ENCODE measurements around the gene ATXN10. TPM values are rescaled to one million over a fixed set of nuclear protein-coding genes. Genes with fewer than 3 reads are reported as not detected.

Gene ATXN10
- total and polyA plus RNA-seq, 2 experiments from 2014 or later, result 99.0 to 163 TPM

DNA sequence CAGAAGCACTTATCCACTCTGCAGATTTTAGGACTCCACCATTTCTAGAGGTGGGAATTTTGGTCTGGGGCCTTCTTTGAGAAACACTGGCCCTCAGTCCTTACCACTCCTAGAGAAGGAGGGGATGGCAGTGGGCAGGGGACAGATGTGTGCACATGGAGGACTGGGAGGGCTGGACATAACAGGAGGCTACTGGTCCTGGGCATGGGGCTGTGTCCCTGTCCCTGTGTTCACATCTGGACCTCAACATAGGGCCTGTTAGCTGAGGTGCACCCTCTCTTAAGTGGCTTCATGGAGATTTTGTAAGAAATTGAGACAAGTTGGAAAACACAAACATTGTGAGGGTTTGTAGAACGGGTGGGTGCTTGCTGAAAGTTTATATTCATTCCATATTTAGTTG lies 103.4 kb downstream of the ATXN10 start (continued):
- TF ChIP-seq, protein P1, sequence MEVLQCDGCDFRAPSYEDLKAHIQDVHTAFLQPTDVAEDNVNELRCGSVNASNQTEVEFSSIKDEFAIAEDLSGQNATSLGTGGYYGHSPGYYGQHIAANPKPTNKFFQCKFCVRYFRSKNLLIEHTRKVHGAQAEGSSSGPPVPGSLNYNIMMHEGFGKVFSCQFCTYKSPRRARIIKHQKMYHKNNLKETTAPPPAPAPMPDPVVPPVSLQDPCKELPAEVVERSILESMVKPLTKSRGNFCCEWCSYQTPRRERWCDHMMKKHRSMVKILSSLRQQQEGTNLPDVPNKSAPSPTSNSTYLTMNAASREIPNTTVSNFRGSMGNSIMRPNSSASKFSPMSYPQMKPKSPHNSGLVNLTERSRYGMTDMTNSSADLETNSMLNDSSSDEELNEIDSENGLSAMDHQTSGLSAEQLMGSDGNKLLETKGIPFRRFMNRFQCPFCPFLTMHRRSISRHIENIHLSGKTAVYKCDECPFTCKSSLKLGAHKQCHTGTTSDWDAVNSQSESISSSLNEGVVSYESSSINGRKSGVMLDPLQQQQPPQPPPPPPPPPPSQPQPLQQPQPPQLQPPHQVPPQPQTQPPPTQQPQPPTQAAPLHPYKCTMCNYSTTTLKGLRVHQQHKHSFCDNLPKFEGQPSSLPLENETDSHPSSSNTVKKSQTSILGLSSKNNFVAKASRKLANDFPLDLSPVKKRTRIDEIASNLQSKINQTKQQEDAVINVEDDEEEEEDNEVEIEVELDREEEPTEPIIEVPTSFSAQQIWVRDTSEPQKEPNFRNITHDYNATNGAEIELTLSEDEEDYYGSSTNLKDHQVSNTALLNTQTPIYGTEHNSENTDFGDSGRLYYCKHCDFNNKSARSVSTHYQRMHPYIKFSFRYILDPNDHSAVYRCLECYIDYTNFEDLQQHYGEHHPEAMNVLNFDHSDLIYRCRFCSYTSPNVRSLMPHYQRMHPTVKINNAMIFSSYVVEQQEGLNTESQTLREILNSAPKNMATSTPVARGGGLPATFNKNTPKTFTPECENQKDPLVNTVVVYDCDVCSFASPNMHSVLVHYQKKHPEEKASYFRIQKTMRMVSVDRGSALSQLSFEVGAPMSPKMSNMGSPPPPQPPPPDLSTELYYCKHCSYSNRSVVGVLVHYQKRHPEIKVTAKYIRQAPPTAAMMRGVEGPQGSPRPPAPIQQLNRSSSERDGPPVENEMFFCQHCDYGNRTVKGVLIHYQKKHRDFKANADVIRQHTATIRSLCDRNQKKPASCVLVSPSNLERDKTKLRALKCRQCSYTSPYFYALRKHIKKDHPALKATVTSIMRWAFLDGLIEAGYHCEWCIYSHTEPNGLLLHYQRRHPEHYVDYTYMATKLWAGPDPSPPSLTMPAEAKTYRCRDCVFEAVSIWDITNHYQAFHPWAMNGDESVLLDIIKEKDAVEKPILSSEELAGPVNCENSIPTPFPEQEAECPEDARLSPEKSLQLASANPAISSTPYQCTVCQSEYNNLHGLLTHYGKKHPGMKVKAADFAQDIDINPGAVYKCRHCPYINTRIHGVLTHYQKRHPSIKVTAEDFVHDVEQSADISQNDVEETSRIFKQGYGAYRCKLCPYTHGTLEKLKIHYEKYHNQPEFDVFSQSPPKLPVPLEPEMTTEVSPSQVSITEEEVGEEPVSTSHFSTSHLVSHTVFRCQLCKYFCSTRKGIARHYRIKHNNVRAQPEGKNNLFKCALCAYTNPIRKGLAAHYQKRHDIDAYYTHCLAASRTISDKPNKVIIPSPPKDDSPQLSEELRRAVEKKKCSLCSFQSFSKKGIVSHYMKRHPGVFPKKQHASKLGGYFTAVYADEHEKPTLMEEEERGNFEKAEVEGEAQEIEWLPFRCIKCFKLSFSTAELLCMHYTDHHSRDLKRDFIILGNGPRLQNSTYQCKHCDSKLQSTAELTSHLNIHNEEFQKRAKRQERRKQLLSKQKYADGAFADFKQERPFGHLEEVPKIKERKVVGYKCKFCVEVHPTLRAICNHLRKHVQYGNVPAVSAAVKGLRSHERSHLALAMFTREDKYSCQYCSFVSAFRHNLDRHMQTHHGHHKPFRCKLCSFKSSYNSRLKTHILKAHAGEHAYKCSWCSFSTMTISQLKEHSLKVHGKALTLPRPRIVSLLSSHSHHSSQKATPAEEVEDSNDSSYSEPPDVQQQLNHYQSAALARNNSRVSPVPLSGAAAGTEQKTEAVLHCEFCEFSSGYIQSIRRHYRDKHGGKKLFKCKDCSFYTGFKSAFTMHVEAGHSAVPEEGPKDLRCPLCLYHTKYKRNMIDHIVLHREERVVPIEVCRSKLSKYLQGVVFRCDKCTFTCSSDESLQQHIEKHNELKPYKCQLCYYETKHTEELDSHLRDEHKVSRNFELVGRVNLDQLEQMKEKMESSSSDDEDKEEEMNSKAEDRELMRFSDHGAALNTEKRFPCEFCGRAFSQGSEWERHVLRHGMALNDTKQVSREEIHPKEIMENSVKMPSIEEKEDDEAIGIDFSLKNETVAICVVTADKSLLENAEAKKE (CRISPR knock-in tag; IDR thresholded peaks at IDR 0.05), result no peak
- TF ChIP-seq CREB1 (CRISPR knock-in tag; IDR thresholded peaks at IDR 0.05; ENCODE audit: low read depth) (no peak), STAT1 (IDR thresholded peaks at IDR 0.05; ENCODE audit: unreplicated experiment) (no peak)

DNA sequence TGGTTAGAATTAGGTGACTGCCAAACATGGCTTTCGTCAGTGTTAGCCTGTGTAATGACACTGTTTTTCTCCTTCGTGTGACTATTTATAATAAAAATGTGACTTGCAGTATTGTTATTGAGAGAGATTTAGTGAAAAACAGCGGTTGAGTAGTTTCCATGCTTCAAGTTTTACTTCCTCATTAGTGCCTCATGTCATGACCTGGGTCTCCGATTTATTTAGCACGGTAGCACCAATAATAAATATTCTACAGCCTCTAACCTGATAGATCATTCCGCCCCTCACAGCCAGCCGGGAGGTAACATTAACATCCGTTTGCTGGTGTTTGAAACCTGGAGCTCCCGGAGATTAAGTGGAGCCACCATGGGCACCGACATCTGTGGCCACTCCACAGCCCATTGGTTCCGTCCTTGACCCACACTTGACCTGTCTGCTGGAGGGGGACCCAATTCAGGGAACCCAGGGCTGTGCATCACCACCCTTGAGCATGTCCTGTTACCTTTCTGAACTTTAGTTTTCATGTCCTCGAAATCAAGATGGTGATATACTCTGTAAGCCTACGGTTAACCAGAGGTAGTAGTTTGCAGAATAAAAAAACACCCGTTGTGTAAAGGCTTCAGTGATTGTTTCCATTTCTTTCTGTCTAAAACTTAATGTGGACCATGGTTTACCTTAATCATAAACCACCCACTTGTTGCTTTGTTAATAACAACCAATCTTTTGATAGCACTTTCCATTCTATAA lies 104.1 kb downstream of the ATXN10 start:
- H3K4me3 Mint-ChIP-seq, result no peak overlapping the region
- Histone ChIP-seq H2AFZ (no peak overlapping the region), H3K9me2 (ENCODE audit: insufficient read depth) (no peaks in the 10 kb centered on the region), H3K27ac (ENCODE audit: low read depth) (no peak overlapping the region), H3F3A (replicated peaks; ENCODE audit: low read depth) (no peaks in the 10 kb centered on the region), H3K4me1 (ENCODE audit: insufficient read depth) (peaks cover 9% of the 10 kb centered on the region; the same call in 1 of the 2 replicates), H3K4me2 (no peak overlapping the region), H4K20me1 (replicated peaks; ENCODE audit: insufficient read depth) (peaks cover 8% of the 10 kb centered on the region), H3K79me2 (replicated peaks; ENCODE audit: insufficient read depth) (peaks cover 32% of the 10 kb centered on the region), H3K36me3 (ENCODE audit: insufficient read depth) (no peaks in the 10 kb centered on the region), H3K27me3 (ENCODE audit: insufficient read depth) (no peaks in the 10 kb centered on the region), H3K4me3 (no peak overlapping the region)
- ATAC-seq, result no peak
- H3K4me1 Mint-ChIP-seq, result peaks cover 29% of the 10 kb centered on the region; the same call in 2 of the 3 replicates
- no peaks in the 10 kb centered on the region for H3K27me3 Mint-ChIP-seq (ENCODE audit: insufficient read depth, low read depth, poor library complexity)
- peaks cover 10% of the 10 kb centered on the region; the same call in 2 of the 3 replicates for H3K36me3 Mint-ChIP-seq (ENCODE audit: low read depth)
- H3K9me3 Mint-ChIP-seq, result no peaks in the 10 kb centered on the region
- DNase-seq (ENCODE audit: low spot score), result no peak
- no peak for TF ChIP-seq NANOG (IDR thresholded peaks at IDR 0.05; ENCODE audit: borderline replicate concordance)
- TF ChIP-seq, protein P2, sequence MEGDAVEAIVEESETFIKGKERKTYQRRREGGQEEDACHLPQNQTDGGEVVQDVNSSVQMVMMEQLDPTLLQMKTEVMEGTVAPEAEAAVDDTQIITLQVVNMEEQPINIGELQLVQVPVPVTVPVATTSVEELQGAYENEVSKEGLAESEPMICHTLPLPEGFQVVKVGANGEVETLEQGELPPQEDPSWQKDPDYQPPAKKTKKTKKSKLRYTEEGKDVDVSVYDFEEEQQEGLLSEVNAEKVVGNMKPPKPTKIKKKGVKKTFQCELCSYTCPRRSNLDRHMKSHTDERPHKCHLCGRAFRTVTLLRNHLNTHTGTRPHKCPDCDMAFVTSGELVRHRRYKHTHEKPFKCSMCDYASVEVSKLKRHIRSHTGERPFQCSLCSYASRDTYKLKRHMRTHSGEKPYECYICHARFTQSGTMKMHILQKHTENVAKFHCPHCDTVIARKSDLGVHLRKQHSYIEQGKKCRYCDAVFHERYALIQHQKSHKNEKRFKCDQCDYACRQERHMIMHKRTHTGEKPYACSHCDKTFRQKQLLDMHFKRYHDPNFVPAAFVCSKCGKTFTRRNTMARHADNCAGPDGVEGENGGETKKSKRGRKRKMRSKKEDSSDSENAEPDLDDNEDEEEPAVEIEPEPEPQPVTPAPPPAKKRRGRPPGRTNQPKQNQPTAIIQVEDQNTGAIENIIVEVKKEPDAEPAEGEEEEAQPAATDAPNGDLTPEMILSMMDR (conservative IDR thresholded peaks at IDR 0.05; ENCODE audit: low read depth in 2 of 2), result no peak
- no peak overlapping the region for H3K27ac Mint-ChIP-seq

All from GM23338 (cell line).